HUES6 (cell line): ENCODE results near the gene ALG11.

Experiments used
- H3K27ac ChIP-seq: 2 replicates; pipeline ENCODE4 v1.7.0; 2013; ENCODE audit warnings: low read depth, mild to moderate bottlenecking, low read length, inconsistent platforms
- H3K27me3 ChIP-seq: 2 replicates; pipeline ENCODE4 v1.6.1; 2013; ENCODE audit warnings: low read length; ENCODE audit not compliant: control insufficient read depth, insufficient read depth
- H3K36me3 ChIP-seq: 2 replicates; pipeline ENCODE4 v1.6.1; 2013; ENCODE audit warnings: low read length; ENCODE audit not compliant: control insufficient read depth, insufficient read depth
- H3K4me1 ChIP-seq: 2 replicates; pipeline ENCODE4 v1.6.1; 2013; ENCODE audit warnings: low read length; ENCODE audit not compliant: control insufficient read depth, insufficient read depth
- H3K4me3 ChIP-seq: 2 replicates; pipeline ENCODE4 v1.5.1; 2013; ENCODE audit warnings: low read depth, low read length
- H3K9ac ChIP-seq: one replicate; pipeline ENCODE4 v1.6.1; 2013; ENCODE audit warnings: mild to moderate bottlenecking, low read length
- H3K9me3 ChIP-seq: 2 replicates; pipeline ENCODE4 v1.6.1; 2013; ENCODE audit warnings: low read depth, low read length; ENCODE audit not compliant: control insufficient read depth, insufficient read depth

ALG11 gene

GRCh38 chr13:51997641-51998330 lies 14.4 kb upstream of the ALG11 start:
- no peak overlapping the region for H3K4me3 ChIP-seq
- peaks cover 42% of the 10 kb centered on the region for H3K4me1 ChIP-seq
- no peaks in the 10 kb centered on the region for H3K36me3 ChIP-seq
- H3K27me3 ChIP-seq: peaks cover 4% of the 10 kb centered on the region; the same call in 1 of the 2 replicates
- H3K27ac ChIP-seq: no peak overlapping the region
- H3K9me3 ChIP-seq: no peaks in the 10 kb centered on the region
- H3K9ac ChIP-seq: no peak overlapping the region

GRCh38 chr13:51998723-51999509 lies 13.3 kb upstream of the ALG11 start:
- Histone ChIP-seq H3K9ac (no peak overlapping the region), H3K4me1 (peaks cover 42% of the 10 kb centered on the region), H3K27me3 (peaks cover 4% of the 10 kb centered on the region; the same call in 1 of the 2 replicates), H3K27ac (no peak overlapping the region), H3K9me3 (no peaks in the 10 kb centered on the region), H3K4me3 (no peak overlapping the region), H3K36me3 (no peaks in the 10 kb centered on the region)

GRCh38 chr13:51999510-51999911 lies 12.7 kb upstream of the ALG11 start:
- Histone ChIP-seq H3K4me1 (peaks cover 42% of the 10 kb centered on the region), H3K27ac (no peak overlapping the region)

GRCh38 chr13:51999921-52000320 lies 12.3 kb upstream of the ALG11 start:
- H3K4me3 ChIP-seq: no peak overlapping the region
- H3K9ac ChIP-seq: no peak overlapping the region

More at GRCh38 chr13:51999510-51999911, 12.7 kb upstream of the ALG11 start:
- H3K36me3 ChIP-seq: no peaks in the 10 kb centered on the region
- H3K27me3 ChIP-seq: peaks cover 4% of the 10 kb centered on the region; the same call in 1 of the 2 replicates
- no peak overlapping the region for H3K4me3 ChIP-seq
- H3K9me3 ChIP-seq: no peaks in the 10 kb centered on the region
- H3K9ac ChIP-seq: no peak overlapping the region

GRCh38 chr13:52001120-52001731 lies 11.0 kb upstream of the ALG11 start:
- Histone ChIP-seq H3K36me3 (no peaks in the 10 kb centered on the region), H3K27me3 (no peaks in the 10 kb centered on the region; the same call in 1 of the 2 replicates), H3K4me1 (peaks cover 34% of the 10 kb centered on the region), H3K27ac (no peak overlapping the region), H3K9ac (no peak overlapping the region), H3K4me3 (no peak overlapping the region), H3K9me3 (peaks cover 2% of the 10 kb centered on the region; the same call in 1 of the 2 replicates)

More at GRCh38 chr13:51999921-52000320, 12.3 kb upstream of the ALG11 start:
- H3K36me3 ChIP-seq: no peaks in the 10 kb centered on the region
- H3K27ac ChIP-seq: no peak overlapping the region
- H3K9me3 ChIP-seq: no peaks in the 10 kb centered on the region
- H3K4me1 ChIP-seq: peaks cover 42% of the 10 kb centered on the region
- peaks cover 4% of the 10 kb centered on the region; the same call in 1 of the 2 replicates for H3K27me3 ChIP-seq

GRCh38 chr13:52002361-52002760 lies 9.8 kb upstream of the ALG11 start:
- Histone ChIP-seq H3K9me3 (peaks cover 8% of the 10 kb centered on the region; the same call in 1 of the 2 replicates), H3K36me3 (no peaks in the 10 kb centered on the region), H3K9ac (no peak overlapping the region), H3K4me1 (peaks cover 31% of the 10 kb centered on the region), H3K4me3 (no peak overlapping the region), H3K27me3 (no peaks in the 10 kb centered on the region; the same call in 1 of the 2 replicates), H3K27ac (no peak overlapping the region)

GRCh38 chr13:52003541-52003940 lies 8.7 kb upstream of the ALG11 start:
- peaks cover 8% of the 10 kb centered on the region; the same call in 1 of the 2 replicates for H3K9me3 ChIP-seq
- no peak overlapping the region for H3K4me3 ChIP-seq
- H3K27me3 ChIP-seq: no peaks in the 10 kb centered on the region; the same call in 1 of the 2 replicates
- peaks cover 20% of the 10 kb centered on the region; the same call in 1 of the 2 replicates for H3K4me1 ChIP-seq
- no peaks in the 10 kb centered on the region for H3K36me3 ChIP-seq
- H3K9ac ChIP-seq: no peak overlapping the region
- no peak overlapping the region for H3K27ac ChIP-seq

- H3K27ac ChIP-seq: no peak overlapping the region
- peaks cover 8% of the 10 kb centered on the region for H3K27me3 ChIP-seq
- H3K36me3 ChIP-seq: no peaks in the 10 kb centered on the region
Observed at GRCh38 chr13:52004511-52005170, 7.6 kb upstream of the ALG11 start.

GRCh38 chr13:52005841-52006522 lies 6.2 kb upstream of the ALG11 start:
- Histone ChIP-seq H3K4me3 (no peak overlapping the region), H3K27ac (no peak overlapping the region), H3K4me1 (peaks cover 8% of the 10 kb centered on the region; the same call in 1 of the 2 replicates), H3K9ac (no peak overlapping the region), H3K9me3 (peaks cover 8% of the 10 kb centered on the region; the same call in 1 of the 2 replicates), H3K27me3 (peaks cover 21% of the 10 kb centered on the region), H3K36me3 (no peaks in the 10 kb centered on the region)

More at GRCh38 chr13:52004511-52005170, 7.6 kb upstream of the ALG11 start:
- no peak overlapping the region for H3K4me3 ChIP-seq
- H3K4me1 ChIP-seq: peaks cover 9% of the 10 kb centered on the region; the same call in 1 of the 2 replicates
- peaks cover 8% of the 10 kb centered on the region; the same call in 1 of the 2 replicates for H3K9me3 ChIP-seq
- no peak overlapping the region for H3K9ac ChIP-seq
